Peyer's patch (tissue), 4 donors: ENCODE data around the gene NOTCH3.

Source experiments
- CTCF ChIP-seq, 6 experiments: fragments of 450-650 bp in 4 of 6; fragments of 200-600 bp in 2 of 6; sonication (generic) in 1 of 6; IDR thresholded peaks; one replicate each; pipeline ENCODE4 v1.5.1; 2017 to 2019; ENCODE audit warnings: antibody characterized with exemption in 6 of 6, mild to moderate bottlenecking in 3 of 6, moderate library complexity in 1 of 6
- POLR2A ChIP-seq, 2 donors: fragments of 450-650 bp; IDR thresholded peaks; one replicate each; pipeline ENCODE4 v1.5.1; 2017; ENCODE audit warnings: antibody characterized with exemption in 2 of 2, mild to moderate bottlenecking in 2 of 2, moderate library complexity in 2 of 2

GRCh38 chr19:15185188-15185587 lies 15.6 kb downstream of the NOTCH3 start:
- TF ChIP-seq CTCF (IDR thresholded peaks at IDR 0.05) (no peak), POLR2A (IDR thresholded peaks at IDR 0.05) (no peak)
